ENCODE data around the gene MMAA. TPM values are rescaled to one million over a fixed set of nuclear protein-coding genes. Genes with fewer than 3 reads are reported as not detected.

Gene MMAA
- total RNA-seq, result 1 to 10 TPM; 8.3 to 9.2 TPM

DNA sequence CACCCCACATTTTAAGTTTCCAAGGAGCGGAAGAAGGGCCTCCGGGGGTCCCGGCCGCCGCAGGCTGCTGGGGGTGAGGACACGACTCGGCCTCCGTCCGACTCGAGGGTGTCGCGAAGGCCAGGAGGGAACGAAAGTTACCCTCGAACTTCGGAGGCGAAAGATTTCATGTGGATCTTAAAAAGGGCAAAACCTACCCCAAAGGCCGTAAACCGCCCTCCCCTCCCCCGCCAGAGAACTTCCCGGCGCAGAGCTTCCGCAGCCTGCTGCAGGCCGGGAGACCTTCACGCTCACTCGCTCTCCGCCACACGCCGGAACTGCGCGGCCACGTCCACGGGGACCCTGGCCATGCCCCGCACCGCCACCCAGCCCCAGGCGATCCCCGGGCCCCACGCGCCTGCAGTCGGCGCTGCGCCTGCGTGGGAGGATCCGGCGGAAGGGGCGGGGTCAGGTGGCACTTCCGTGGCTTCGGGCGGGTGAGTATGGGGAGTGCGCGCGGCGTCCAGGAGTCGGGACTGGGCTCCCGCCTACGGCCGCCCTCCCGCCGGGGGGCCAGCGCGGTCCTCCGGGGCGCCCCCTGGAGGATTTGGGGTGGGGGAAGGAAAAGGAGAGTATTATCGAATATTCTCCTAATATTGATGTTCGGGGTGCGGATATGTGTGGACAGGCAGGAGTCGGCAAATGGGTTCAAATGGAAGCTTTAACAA, at the start of gene MMAA:
MMAA (plus strand) TSS at position 454 of the 707 bp plus-strand sequence. CDS start 19,755 bp downstream, outside the sequence.

DNA sequence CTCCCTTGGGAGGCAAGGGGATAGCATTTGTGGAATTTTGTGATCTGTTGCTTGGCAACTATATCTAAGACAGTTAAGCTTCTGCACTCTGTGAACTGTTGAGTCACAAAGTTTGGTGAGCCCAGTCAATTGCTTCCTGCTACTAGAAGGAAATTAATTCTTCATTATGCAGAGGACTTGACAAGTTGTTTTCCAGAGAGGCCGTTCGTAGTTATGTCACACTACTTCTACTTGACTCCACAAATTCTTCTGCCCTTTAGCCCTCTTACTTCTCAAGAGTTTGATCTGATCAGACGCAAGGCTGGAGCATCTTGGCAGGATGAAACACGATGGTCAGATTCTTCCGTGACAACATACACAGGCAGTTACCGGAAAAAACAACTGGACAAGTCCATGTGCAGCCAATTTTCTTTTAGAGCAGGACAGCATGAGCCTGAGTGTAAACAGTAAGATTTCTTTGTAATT, 60.8 kb downstream of the MMAA start, which contains the start of gene C4orf51:
C4orf51 (plus strand) TSS at position 156 of the 465 bp plus-strand sequence; CDS start at position 214, 58 bp downstream.

Other genes starting within 250 kb of the MMAA start
- gene SMAD1, start 137.5 kb upstream of the MMAA start, total RNA-seq, result under 1 TPM; 0.20 to 0.63 TPM
- not detected for gene C4orf51, start 60.8 kb downstream of the MMAA start, total RNA-seq

Data from activated naive CD4-positive, alpha-beta T cell treated with anti-CD3 and anti-CD28 coated beads, Interleukin-2, amount 10 ng/mL, durations not matched to agents 5 hours and 36 hours (primary cell).